Type B pancreatic cell (in vitro differentiated cells): Measurements from ENCODE around the gene AKAP7. TPM values are rescaled to one million over a fixed set of nuclear protein-coding genes. Genes with fewer than 3 reads are reported as not detected.

Experiments
- DNase-seq: peaks from one replicate; pipeline ENCODE4 v3.0.0; 2021; ENCODE audit warnings: mixed read lengths; ENCODE audit not compliant: unreplicated experiment; ENCODE audit errors: extremely low spot score
- H3K27ac Mint-ChIP-seq: 2 replicates; pipeline ENCODE4 v1.8.0; 2021; ENCODE audit warnings: mild to moderate bottlenecking, mixed read lengths
- H3K27me3 Mint-ChIP-seq: 2 replicates; pipeline ENCODE4 v1.8.0; 2021; ENCODE audit warnings: mixed read lengths
- H3K36me3 Mint-ChIP-seq: 2 replicates; pipeline ENCODE4 v1.8.0; 2021; ENCODE audit warnings: mixed read lengths
- H3K4me1 Mint-ChIP-seq: one replicate; pipeline ENCODE4 v1.8.0; 2021; ENCODE audit warnings: mixed read lengths; ENCODE audit not compliant: unreplicated experiment
- H3K4me3 Mint-ChIP-seq: 2 replicates; pipeline ENCODE4 v1.8.0; 2021; ENCODE audit warnings: mild to moderate bottlenecking, mixed read lengths
- H3K9me3 Mint-ChIP-seq: 2 replicates; pipeline ENCODE4 v1.8.0; 2021; ENCODE audit warnings: mixed read lengths
- CTCF ChIP-seq: fragments of 200-600 bp; sonication (generic); conservative IDR thresholded peaks from 2 replicates; pipeline ENCODE4 v1.5.0; 2021; ENCODE audit warnings: antibody characterized with exemption, mild to moderate bottlenecking
- total RNA-seq: library from RNA; stranded (reverse); gene quantifications from 2 replicates; pipeline ENCODE4 v1.2.1, GENCODE V29; 2021; ENCODE audit warnings: low replicate concordance

Gene AKAP7
- total RNA-seq, 1 donor from 2014 or later, result 7.2 TPM

- Mint-ChIP-seq H3K36me3 (peaks cover under 1% of the 10 kb centered on the region), H3K4me3 (no peak overlapping the region), H3K27ac (no peak overlapping the region), H3K27me3 (no peaks in the 10 kb centered on the region), H3K9me3 (no peaks in the 10 kb centered on the region), H3K4me1 (no peaks in the 10 kb centered on the region)
- no peak for DNase-seq
- no peak for TF ChIP-seq CTCF
Observed at GRCh38 chr6:131205481-131206244, 70.4 kb downstream of the AKAP7 start.

GRCh38 chr6:131206463-131207251 is 71.4 kb downstream of the AKAP7 start:
- TF ChIP-seq CTCF, result no peak

GRCh38 chr6:131208787-131209186 is 73.5 kb downstream of the AKAP7 start:
- no peaks in the 10 kb centered on the region for H3K9me3 Mint-ChIP-seq
- H3K4me3 Mint-ChIP-seq, result no peak overlapping the region
- no peaks in the 10 kb centered on the region for H3K27me3 Mint-ChIP-seq
- no peak for DNase-seq
- no peak for TF ChIP-seq CTCF
- peaks cover 8% of the 10 kb centered on the region for H3K36me3 Mint-ChIP-seq
- no peak overlapping the region for H3K27ac Mint-ChIP-seq
- H3K4me1 Mint-ChIP-seq, result no peaks in the 10 kb centered on the region

More at GRCh38 chr6:131206463-131207251, 71.4 kb downstream of the AKAP7 start:
- DNase-seq, result no peak
- H3K27me3 Mint-ChIP-seq, result no peaks in the 10 kb centered on the region
- H3K4me3 Mint-ChIP-seq, result no peak overlapping the region
- no peaks in the 10 kb centered on the region for H3K9me3 Mint-ChIP-seq
- no peaks in the 10 kb centered on the region for H3K4me1 Mint-ChIP-seq
- H3K27ac Mint-ChIP-seq, result no peak overlapping the region
- peaks cover 4% of the 10 kb centered on the region for H3K36me3 Mint-ChIP-seq

GRCh38 chr6:131210469-131210868 is 75.2 kb downstream of the AKAP7 start:
- Mint-ChIP-seq H3K4me3 (no peak overlapping the region), H3K27ac (no peak overlapping the region), H3K27me3 (no peaks in the 10 kb centered on the region), H3K9me3 (no peaks in the 10 kb centered on the region), H3K36me3 (peaks cover 8% of the 10 kb centered on the region), H3K4me1 (no peaks in the 10 kb centered on the region)
- DNase-seq, result no peak
- no peak for TF ChIP-seq CTCF

- Mint-ChIP-seq H3K27ac (no peak overlapping the region), H3K27me3 (no peaks in the 10 kb centered on the region), H3K9me3 (no peaks in the 10 kb centered on the region), H3K36me3 (peaks cover 8% of the 10 kb centered on the region), H3K4me3 (no peak overlapping the region), H3K4me1 (no peaks in the 10 kb centered on the region)
- no peak for DNase-seq
- no peak for TF ChIP-seq CTCF
Observed at GRCh38 chr6:131212024-131212423, 76.8 kb downstream of the AKAP7 start.
